ENCODE measurements around the gene RDH14. TPM values are rescaled to one million over a fixed set of nuclear protein-coding genes. Genes with fewer than 3 reads are reported as not detected.

Gene RDH14
- total RNA-seq, 1 experiment from 2014 or later: 13.6 TPM

- DNase-seq (ENCODE audit: low read depth): no peak
Observed at GRCh38 chr2:18566145-18566769, 5.8 kb upstream of the RDH14 start.

GRCh38 chr2:18560797-18561085 is 288 bp upstream of the RDH14 start:
- DNase-seq (ENCODE audit: low read depth): no peak

- no peak for DNase-seq (ENCODE audit: low read depth)
Observed at GRCh38 chr2:18559531-18560030, 872 bp downstream of the RDH14 start.

- DNase-seq (ENCODE audit: low read depth): no peak
Observed at GRCh38 chr2:18558458-18558857, 2.0 kb downstream of the RDH14 start.

GRCh38 chr2:18557121-18557520 is 3.3 kb downstream of the RDH14 start:
- no peak for DNase-seq (ENCODE audit: low read depth)

- DNase-seq (ENCODE audit: low read depth): no peak
Observed at GRCh38 chr2:18552351-18553077, 7.9 kb downstream of the RDH14 start.

- peak; percentile 18 for DNase-seq (ENCODE audit: low read depth)
Observed at GRCh38 chr2:18551623-18552022, 8.8 kb downstream of the RDH14 start.

- no peak for DNase-seq (ENCODE audit: low read depth)
Observed at GRCh38 chr2:18551169-18551568, 9.3 kb downstream of the RDH14 start.

GRCh38 chr2:18550433-18550832 is 10.0 kb downstream of the RDH14 start:
- DNase-seq (ENCODE audit: low read depth): no peak

GRCh38 chr2:18549083-18549482 is 11.4 kb downstream of the RDH14 start:
- DNase-seq (ENCODE audit: low read depth): no peak

GRCh38 chr2:18548621-18549020 is 11.8 kb downstream of the RDH14 start:
- no peak for DNase-seq (ENCODE audit: low read depth)

GRCh38 chr2:18546567-18546966 is 13.9 kb downstream of the RDH14 start:
- no peak for DNase-seq (ENCODE audit: low read depth)

- peak; percentile 73 for DNase-seq (ENCODE audit: low read depth)
Observed at GRCh38 chr2:18545384-18545783, 15.1 kb downstream of the RDH14 start.

- DNase-seq (ENCODE audit: low read depth): no peak
Observed at GRCh38 chr2:18544171-18544570, 16.3 kb downstream of the RDH14 start.

GRCh38 chr2:18540872-18541271 is 19.6 kb downstream of the RDH14 start:
- DNase-seq (ENCODE audit: low read depth): no peak

GRCh38 chr2:18536697-18537096 is 23.8 kb downstream of the RDH14 start:
- DNase-seq (ENCODE audit: low read depth): no peak

- peak; percentile 72 for DNase-seq (ENCODE audit: low read depth)
Observed at GRCh38 chr2:18536100-18536499, 24.4 kb downstream of the RDH14 start.

- DNase-seq (ENCODE audit: low read depth): no peak
Observed at GRCh38 chr2:18531194-18531593, 29.3 kb downstream of the RDH14 start.

- DNase-seq (ENCODE audit: low read depth): no peak
Observed at GRCh38 chr2:18527822-18528221, 32.6 kb downstream of the RDH14 start.

- DNase-seq (ENCODE audit: low read depth): no peak
Observed at GRCh38 chr2:18527326-18527725, 33.1 kb downstream of the RDH14 start.

- no peak for DNase-seq (ENCODE audit: low read depth)
Observed at GRCh38 chr2:18526429-18526828, 34.0 kb downstream of the RDH14 start.

- DNase-seq (ENCODE audit: low read depth): no peak
Observed at GRCh38 chr2:18525852-18526251, 34.6 kb downstream of the RDH14 start.

GRCh38 chr2:18525236-18525635 is 35.2 kb downstream of the RDH14 start:
- DNase-seq (ENCODE audit: low read depth): no peak

Data from RPMI7951 (cell line).